GM19099 (cell line): ENCODE data around the gene SLC22A7.

ENCODE experiments used
- POLR2A ChIP-seq: IDR thresholded peaks from 3 replicates; pipeline ENCODE4 v1.6.1; 2011; ENCODE audit warnings: low read depth; ENCODE audit not compliant: insufficient read length; ENCODE audit errors: extremely low read depth

The SLC22A7 gene

GRCh38 chr6:43262000-43262779 is 35.9 kb upstream of the SLC22A7 start:
- TF ChIP-seq POLR2A: no peak

DNA sequence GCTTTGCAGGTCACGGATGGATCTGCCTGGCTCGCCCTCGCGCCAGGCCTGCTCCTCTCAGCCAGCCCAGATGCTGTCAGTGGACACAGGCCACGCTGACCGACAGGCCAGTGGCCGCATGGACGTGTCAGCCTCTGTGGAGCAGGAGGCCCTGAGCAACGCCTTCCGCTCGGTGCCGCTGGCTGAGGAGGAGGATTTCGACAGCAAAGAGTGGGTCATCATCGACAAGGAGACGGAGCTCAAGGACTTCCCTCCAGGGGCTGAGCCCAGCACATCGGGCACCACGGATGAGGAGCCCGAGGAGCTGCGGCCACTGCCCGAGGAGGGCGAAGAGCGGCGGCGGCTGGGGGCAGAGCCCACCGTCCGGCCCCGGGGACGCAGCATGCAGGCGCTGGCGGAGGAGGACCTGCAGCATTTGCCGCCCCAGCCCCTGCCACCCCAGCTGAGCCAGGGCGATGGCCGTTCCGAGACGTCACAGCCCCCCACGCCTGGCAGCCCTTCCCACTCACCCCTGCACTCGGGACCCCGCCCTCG is 35.2 kb upstream of the SLC22A7 start:
- TF ChIP-seq POLR2A: no peak

DNA sequence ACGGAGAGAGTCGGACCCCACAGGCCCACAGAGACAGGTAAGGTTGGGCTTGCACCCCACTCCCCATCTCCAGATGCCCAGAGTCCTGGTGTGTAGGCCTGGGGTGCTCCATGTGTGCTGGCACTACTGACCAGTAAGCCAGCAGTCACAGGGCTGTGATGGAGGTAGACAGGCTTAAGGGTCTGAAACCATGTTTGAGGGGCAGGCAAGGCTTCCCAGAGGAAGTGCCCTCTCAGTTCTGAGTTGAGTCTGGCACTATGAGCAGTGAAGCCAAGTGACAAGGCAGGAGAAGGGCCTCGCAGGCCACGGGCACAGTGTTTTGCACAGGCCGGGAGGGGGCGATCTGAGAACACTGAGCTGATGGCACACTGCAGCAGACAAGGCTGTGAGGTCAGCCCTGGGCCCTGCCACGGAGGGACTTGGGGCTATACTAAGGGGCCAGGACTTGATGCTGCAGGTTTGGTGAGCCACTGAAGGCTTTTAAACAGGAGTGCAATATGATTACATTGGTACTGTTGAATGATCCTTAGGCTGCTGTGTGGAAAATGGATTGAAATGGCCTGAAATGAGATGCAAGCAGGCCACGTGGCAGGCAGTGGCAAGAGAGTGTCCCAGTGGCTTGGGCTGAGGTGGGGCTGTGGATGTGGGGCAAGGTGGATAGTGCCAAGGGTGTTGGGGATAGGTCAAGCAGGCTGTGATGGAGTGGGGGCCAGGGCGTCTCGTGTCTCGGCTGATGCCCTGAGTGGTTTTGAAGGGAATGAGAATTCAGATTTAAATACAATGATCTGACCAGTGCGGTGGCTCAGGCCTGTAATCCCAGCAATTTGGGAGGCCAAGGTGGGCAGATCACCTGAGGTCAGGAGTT is 34.5 kb upstream of the SLC22A7 start:
- no peak for TF ChIP-seq POLR2A

DNA sequence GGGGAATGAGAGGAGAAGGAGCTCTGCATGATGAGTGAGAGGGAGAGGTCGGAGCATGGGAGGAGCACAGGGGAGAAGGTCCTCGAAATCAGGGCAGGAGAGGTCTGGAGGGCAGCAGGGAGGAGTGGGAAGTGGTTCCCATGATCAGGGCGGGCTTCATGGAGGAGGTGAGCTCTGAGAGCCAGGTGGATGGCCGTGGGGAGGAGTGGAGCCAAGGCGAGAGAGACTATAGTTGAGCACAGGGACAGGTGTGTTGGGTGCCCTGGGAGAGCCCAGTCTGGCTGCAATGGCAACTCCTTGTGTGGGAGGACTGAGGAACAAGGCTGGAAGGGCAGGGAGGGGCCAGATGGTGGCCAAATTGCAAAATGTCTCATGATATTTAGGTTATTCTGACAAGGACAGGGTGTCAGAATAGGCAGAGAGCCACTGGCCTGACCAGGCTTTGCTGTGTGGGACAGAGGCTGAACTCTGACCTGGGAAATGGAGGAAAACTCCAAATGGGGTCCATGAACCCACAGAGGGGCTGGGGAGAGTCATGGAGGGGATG is 33.4 kb upstream of the SLC22A7 start:
- no peak for TF ChIP-seq POLR2A

DNA sequence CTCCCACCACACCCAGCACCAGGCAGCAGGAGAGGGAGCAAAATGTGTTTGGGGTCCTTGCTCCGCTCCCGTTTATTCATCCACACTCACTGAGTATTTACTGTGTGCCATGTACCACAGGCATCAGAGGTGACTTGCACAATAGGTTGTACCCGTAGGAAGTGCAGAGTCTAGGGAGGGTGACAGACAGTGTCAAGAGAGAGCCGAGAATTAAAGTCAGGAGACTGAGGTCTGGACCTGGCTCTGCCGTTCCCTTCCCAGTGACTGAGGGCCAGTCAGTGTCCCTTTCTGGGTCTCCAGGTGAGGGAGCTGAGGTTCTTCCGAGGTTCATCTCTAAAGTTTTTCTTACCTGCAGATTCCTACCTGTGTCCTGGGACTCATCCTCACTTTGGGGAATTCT is 32.5 kb upstream of the SLC22A7 start:
- TF ChIP-seq POLR2A: no peak

- no peak for TF ChIP-seq POLR2A
Observed at GRCh38 chr6:43267619-43268354, 30.3 kb upstream of the SLC22A7 start.

GRCh38 chr6:43268355-43268700 is 29.7 kb upstream of the SLC22A7 start:
- no peak for TF ChIP-seq POLR2A

- TF ChIP-seq POLR2A: no peak
Observed at GRCh38 chr6:43268782-43269272, 29.2 kb upstream of the SLC22A7 start.

DNA sequence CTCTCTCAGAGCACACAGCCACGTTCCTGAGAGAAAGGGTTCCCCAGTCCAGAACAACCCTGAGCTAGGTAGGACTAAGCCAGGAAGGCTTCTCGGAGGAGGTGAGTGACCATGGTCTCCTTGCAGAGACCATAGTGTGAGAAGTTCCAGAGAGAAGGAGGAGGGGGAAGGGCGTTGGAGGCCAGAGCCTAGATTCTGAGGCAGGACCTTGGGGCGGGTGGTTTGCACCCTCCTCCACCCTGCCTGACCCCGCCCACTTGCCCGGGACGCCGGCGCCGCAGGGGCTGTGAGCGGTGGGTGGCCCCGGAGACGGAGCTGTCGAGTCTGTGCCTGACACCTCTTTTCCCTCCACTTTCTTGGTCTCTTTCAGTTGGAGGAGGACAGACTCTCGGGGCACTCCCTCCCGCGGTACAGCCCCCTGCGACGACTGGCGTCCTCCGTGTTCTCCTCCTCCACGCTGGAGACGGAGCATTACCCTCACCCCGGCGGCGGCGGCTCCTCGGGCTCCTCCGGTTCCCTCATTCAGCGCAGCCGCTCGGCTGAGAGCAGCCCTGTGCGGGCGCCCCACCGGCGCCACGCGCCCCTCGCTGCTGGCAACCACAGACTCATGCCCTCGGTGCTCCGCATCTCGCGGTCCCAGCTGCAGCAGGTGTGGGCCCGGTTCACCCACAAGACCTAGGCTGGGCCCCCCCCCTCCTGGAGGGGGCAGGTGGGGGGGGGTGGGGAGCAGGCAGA is 28.6 kb upstream of the SLC22A7 start:
- no peak for TF ChIP-seq POLR2A

GRCh38 chr6:43271103-43271815 is 26.8 kb upstream of the SLC22A7 start:
- TF ChIP-seq POLR2A: no peak

DNA sequence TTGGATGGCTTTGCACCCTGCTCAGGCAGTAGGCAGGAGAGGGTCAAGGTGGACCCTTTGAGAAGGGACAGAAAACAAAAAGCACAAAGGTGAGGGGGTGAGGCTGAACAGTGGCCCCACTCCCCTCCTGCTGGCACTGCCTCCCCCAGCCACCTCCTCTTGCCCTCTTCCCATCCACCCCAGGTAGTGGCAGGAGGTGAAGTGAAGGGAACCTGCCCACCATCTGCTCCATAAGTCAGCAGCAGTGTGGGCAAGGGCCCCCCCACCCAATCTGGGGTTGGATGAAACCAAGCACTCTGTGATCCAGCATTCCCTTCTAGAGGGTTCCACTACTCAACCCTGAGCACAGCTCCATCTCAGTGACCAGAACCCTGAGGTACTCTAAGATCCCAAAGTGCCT is 26.1 kb upstream of the SLC22A7 start:
- TF ChIP-seq POLR2A: no peak

GRCh38 chr6:43273707-43274106 is 24.4 kb upstream of the SLC22A7 start:
- no peak for TF ChIP-seq POLR2A

- TF ChIP-seq POLR2A: no peak
Observed at GRCh38 chr6:43274127-43274915, 23.7 kb upstream of the SLC22A7 start.
